ENCODE results near the gene PRAMEF14. TPM values are rescaled to one million over a fixed set of nuclear protein-coding genes. Genes with fewer than 3 reads are reported as not detected.

PRAMEF14 gene
- total RNA-seq, 2 experiments from 2014 or later = not detected

Other genes with a start within 250 kb of the PRAMEF14 start
- not detected for gene HNRNPCL2, start 230.3 kb downstream of the PRAMEF14 start, total RNA-seq
- not detected for gene PRAMEF26, start 191.1 kb downstream of the PRAMEF14 start, total RNA-seq
- not detected for gene HNRNPCL4, start 181.5 kb downstream of the PRAMEF14 start, total RNA-seq
- gene PRAMEF9, start 175.3 kb downstream of the PRAMEF14 start, total RNA-seq = not detected
- gene PRAMEF13, start 145.7 kb downstream of the PRAMEF14 start, total RNA-seq = not detected
- gene PRAMEF18, start 121.0 kb downstream of the PRAMEF14 start, total RNA-seq = not detected
- not detected for gene PRAMEF5, start 92.9 kb downstream of the PRAMEF14 start, total RNA-seq
- not detected for gene PRAMEF8, start 62.0 kb downstream of the PRAMEF14 start, total RNA-seq
- gene PRAMEF33, start 43.6 kb downstream of the PRAMEF14 start, total RNA-seq = not detected
- gene PRAMEF15, start 31.6 kb downstream of the PRAMEF14 start, total RNA-seq = not detected
- not detected for gene PRAMEF19, start 24.8 kb upstream of the PRAMEF14 start, total RNA-seq
- not detected for gene PRAMEF17, start 42.5 kb upstream of the PRAMEF14 start, total RNA-seq
- not detected for gene PRAMEF20, start 63.3 kb upstream of the PRAMEF14 start, total RNA-seq
- gene LRRC38, start 166.9 kb upstream of the PRAMEF14 start, total RNA-seq = not detected
- not detected for gene PDPN, start 236.7 kb upstream of the PRAMEF14 start, total RNA-seq

Data from CD4-positive, alpha-beta T cell (primary cell).